GM18861 (cell line): ENCODE measurements around the gene DNAAF8.
"Not testable (repeated sequence)": the region's sequence is repeated elsewhere in the genome, so short reads cannot be mapped to it uniquely, and the experiment has no call there.

Experiments
- ATAC-seq: cut with Tn5 transposase; IDR thresholded peaks from one replicate; pipeline ENCODE4 v1.9.1; 2021; ENCODE audit not compliant: unreplicated experiment

DNAAF8 gene

GRCh38 chr16:4780235-4780634 is 45.9 kb downstream of the DNAAF8 start:
- no peak for ATAC-seq

DNA sequence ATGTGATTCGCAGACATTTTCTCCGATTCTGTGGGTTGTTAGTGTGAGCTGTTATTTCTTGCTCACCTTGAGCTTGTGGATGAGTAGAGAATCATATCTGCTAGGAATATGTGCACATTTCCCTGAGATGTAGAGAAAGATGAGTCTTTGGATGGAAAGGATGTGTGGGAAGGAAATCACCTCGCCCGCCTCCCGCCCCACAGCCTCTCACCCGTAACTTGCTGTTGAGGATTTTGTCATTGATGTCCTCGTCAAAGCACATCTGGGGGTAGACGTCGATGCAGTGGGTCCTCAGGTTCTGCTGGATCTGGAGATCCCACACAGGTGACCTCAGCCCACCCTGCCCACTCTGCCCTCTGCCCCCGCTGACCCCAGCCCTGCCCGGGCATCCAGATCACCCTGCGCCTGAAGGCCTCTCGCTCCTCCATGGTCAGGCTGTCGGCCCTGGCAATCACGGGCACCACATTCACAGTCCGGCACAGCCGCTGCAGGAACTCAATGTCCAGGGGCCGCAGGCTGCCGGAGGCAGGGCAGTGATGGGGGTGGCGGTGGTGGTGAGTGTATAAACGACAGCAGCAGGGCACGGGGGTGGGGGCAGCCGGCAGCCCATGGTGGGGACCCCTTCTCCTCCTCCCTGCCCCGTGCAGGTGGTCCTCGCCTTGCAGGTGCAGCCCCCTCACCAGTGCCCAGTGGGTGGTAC is 49.1 kb downstream of the DNAAF8 start:
- no peak for ATAC-seq

DNA sequence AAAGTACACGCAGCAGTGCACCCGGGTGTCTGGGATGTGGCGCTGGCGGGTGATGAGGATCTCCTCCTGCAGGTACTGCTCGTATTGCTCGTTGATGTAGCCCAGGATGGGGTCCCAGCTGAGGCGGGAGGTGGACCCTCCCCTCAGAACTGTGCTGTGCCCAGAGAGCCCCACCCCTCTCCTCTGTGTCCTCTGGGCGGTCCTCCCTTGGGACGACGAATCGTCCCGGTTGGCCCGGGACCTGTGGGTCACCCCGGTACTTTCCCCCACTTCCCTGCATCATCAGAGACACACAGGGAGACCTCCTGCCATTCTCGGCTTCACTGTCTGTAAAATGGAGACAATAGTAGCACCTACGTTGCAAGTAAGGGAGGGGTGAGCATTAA is 49.6 kb downstream of the DNAAF8 start:
- no peak for ATAC-seq

GRCh38 chr16:4784444-4784987 is 50.2 kb downstream of the DNAAF8 start:
- ATAC-seq: not testable (repeated sequence)

DNA sequence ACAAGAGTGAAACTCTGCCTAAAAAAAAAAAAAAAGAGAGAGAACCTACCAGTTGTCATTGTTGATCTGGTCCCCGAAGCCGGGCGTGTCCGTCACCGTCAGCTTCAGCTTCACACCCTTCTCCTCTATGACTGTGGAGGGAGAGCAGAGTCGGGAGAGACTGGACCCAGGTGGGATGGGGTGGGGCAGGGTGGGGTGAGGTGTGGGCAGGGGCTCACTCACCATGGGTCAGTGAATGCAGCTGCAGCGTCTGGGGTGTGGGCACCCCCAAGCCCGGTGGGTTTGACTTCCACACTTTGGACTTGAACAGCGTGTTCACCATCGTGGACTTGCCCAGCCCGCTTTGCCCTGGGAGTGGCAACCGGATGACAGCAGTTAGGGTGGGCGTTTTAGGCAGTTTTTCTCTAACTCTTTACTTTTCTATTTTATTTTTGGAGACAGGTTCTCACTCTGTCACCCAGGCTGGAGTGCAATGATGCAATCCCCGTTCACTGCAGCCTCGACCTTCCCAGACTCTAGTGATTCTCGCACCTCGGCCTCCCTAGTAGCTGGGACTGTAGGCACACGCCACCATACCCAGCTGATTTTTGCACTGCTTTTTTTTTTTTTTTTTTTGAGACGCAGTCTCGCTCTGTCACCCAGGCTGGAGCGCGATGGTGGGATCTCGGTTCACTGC is 51.6 kb downstream of the DNAAF8 start:
- ATAC-seq: no peak

GRCh38 chr16:4787068-4787467 is 52.7 kb downstream of the DNAAF8 start:
- ATAC-seq: no peak

DNA sequence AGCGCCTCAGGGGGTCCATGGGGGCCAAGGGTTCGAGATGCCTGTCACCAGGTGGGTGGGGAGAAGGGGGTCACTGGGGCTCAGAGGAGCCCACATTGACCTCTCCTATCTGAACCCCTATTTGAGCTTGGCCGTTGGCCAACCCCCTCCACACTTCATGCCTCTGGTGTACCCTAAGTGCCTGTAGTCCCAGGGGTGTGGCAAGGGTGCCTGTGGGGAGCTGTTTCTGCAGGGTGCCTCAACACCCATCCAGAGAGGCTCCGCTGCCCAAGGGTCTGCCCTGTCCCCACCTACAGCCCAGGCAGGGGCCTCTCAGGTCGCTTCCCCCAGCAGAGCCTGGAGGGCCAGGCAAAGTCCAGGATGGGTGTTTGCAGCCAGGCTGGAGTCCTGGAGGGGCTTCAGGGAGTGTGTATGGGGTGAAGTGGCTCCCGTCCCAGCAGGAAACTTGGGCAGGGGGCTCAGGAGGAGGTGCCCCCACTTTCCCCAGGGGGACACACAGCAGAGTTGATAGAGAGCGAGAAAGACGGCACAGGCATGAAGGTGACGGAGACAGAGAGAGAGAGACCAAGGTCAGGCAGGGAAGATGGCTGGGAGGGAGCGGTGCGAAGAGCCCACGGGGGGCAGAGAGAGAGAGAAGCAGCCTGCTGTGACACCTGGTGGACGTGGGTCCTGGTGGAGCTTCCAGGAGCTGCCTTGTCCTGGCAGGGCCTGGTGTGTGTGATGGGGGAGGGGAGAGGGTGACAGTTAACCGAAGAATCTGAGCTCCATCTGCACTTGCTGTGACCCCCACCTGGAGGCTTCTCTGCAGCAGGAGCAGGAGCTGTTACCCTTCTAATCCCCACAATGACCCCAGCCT is 53.5 kb downstream of the DNAAF8 start, which contains the start of gene SEPTIN12:
SEPTIN12 (minus strand) TSS at position 719 of the 856 bp plus-strand sequence; CDS start at position 19, 700 bp downstream.
- ATAC-seq: no peak

DNA sequence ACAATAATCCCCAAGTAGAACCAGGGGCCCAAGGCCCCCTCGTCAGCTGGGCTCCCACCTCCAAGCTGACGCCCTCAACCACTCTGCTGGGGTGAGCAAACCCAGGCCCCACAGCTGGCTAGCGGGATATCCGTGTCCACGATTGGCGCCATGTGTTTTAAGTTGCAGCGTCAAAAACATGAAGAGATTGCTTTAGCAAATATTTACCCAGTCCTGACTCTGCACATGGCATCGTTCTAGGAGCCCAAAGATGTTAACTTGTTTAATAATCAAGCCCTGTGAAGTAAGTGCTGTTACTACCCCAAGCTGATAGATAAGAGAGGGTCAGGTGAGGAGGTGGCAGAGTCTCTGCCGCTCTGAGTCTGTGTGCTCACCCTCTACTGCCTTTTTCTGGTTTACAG is 54.2 kb downstream of the DNAAF8 start:
- no peak for ATAC-seq

DNA sequence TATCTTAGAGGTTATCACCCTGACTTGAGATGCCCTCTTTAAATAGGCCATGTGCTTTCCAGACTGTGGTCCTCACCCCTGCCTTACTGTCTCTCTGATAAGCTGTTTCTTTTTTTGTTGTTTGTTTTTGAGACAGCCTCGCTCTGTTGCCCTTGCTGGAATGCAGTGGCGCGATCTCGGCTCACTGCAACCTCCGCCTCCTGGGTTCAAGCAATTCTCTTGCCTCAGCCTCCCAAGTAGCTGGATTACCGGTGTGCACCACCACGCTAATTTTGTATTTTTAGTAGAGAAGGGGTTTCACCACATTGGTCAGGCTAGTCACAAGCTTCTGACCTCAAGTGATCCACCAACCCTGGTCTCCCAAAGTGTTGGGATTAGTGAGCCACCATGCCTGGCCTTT is 54.6 kb downstream of the DNAAF8 start:
- no peak for ATAC-seq

DNA sequence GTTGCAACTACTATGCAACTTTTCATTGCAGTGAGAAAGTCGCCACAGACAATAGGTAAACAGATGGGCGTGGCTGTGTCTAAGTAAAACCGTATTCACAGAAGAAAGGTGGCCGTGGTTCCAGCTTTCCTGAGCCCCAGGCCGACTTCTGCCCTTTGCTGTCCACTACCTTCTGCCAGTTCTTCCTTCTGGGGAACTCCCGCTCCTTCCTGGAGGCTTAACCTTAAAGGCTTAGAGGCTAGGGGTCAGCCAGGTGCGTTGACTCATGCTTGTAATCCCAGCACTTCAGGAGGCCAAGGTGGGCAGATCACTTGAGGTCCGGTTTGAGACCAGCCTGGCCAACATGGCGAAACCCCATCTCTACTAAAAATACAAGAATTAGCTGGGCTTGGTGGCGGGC is 55.9 kb downstream of the DNAAF8 start:
- ATAC-seq: no peak

DNA sequence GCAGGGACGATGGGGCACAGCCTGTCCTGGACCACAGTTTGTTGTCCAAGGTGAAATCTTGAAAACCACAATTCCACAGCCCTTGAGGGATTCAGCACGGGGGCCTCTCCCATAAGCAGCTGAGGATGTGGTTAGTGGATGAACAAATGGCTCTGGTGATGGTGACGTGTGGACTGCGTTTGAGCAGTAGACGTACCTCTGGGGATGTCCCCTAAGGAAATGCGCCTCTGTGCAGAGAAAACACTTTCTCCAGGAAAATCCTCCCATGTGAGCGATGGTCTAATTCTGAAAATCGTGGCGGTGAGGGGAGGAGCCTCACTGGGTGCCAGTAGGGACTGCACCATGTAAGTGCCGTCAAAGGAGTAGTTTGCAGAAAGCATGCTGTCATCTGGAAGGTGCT is 56.5 kb downstream of the DNAAF8 start:
- ATAC-seq: no peak

DNA sequence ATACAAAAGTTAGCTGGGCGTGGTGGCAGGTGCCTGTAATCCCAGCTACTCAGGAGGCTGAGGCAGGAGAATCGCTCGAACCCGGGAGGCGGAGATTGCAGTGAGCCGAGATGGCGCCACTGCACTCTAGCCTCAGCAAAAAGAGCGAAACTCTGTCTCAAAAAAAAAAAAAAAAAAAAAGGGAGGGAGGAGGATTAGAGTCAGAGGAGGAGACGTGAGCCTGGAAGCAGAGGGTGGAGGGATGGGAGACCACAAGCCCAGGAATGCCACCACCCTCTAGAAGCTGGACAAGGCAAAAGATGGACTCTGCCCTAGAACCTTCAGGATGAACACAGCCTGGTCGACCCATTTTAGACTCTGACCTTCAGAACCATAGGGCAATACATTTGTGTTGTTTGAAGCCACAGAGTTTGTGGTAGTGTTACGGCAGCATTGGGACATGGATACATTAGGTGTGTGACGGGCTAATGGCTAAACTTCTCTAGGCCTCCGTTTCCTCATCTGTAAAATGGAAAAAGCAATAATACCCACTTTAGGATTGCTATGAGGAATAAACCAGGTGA is 58.7 kb downstream of the DNAAF8 start:
- no peak for ATAC-seq

GRCh38 chr16:4795181-4795827 is 61.0 kb downstream of the DNAAF8 start, which contains the start of gene SMIM22:
TSS of gene SMIM22 (plus strand) at chr16:4795369. CDS start at chr16:4795735, 366 bp downstream.
- ATAC-seq: no peak

GRCh38 chr16:4795828-4796572 is 61.7 kb downstream of the DNAAF8 start:
- ATAC-seq: no peak

GRCh38 chr16:4796982-4797804 is 62.9 kb downstream of the DNAAF8 start:
- no peak for ATAC-seq

GRCh38 chr16:4797805-4798252 is 63.5 kb downstream of the DNAAF8 start:
- no peak for ATAC-seq

GRCh38 chr16:4798456-4798855 is 64.1 kb downstream of the DNAAF8 start:
- no peak for ATAC-seq
